SK-N-SH treated with all-trans-retinoic acid at 6 μM for 48 hours (cell line): ENCODE data around the gene CPLX1.

Experiments
- ZC3H10 ChIP-seq: fragments of 250-450 bp; sonication (Bioruptor Pico); IDR thresholded peaks from 2 replicates; pipeline ENCODE4 v1.5.1; 2021; ENCODE audit warnings: mild to moderate bottlenecking, moderate library complexity
- ZNF8 ChIP-seq: fragments of 450-650 bp; formaldehyde crosslinking; IDR thresholded peaks from 2 replicates; pipeline ENCODE4 v1.5.0; 2020; ENCODE audit warnings: mild to moderate bottlenecking, moderate library complexity
- TF ChIP-seq, protein P1 (sequence below): fragments of 250-450 bp; sonication (Bioruptor Pico); IDR thresholded peaks from 2 replicates; pipeline ENCODE4 v1.8.0; 2020; ENCODE audit warnings: mild to moderate bottlenecking, moderate library complexity, borderline replicate concordance

DNA sequence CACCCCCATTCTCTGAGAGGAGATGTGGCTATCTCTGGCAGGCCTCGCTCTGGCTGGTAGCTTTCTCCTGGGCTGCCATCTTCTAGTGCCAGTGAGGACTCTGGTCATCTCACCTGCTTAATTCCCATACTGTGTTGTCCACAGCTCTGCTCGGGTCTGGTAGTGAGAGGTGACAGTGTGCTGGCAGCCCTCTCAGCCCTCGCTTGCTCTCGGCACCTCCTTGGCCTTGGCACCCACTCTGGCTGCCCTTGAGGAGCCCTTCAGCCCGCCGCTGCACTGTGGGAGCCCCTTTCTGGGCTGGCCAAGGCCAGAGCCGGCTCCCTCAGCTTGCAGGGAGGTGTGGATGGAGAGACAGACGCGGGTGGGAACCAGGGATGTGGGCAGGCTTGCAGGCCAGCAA lies 52.7 kb downstream of the CPLX1 start:
- TF ChIP-seq, protein P1, sequence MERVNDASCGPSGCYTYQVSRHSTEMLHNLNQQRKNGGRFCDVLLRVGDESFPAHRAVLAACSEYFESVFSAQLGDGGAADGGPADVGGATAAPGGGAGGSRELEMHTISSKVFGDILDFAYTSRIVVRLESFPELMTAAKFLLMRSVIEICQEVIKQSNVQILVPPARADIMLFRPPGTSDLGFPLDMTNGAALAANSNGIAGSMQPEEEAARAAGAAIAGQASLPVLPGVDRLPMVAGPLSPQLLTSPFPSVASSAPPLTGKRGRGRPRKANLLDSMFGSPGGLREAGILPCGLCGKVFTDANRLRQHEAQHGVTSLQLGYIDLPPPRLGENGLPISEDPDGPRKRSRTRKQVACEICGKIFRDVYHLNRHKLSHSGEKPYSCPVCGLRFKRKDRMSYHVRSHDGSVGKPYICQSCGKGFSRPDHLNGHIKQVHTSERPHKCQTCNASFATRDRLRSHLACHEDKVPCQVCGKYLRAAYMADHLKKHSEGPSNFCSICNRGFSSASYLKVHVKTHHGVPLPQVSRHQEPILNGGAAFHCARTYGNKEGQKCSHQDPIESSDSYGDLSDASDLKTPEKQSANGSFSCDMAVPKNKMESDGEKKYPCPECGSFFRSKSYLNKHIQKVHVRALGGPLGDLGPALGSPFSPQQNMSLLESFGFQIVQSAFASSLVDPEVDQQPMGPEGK (CRISPR knock-in tag): no peak
- no peak for TF ChIP-seq ZC3H10
- TF ChIP-seq ZNF8 (CRISPR knock-in tag): no peak
